OCI-LY7 (cell line): Measurements from ENCODE around the gene IRGC. TPM values are rescaled to one million over a fixed set of nuclear protein-coding genes. Genes with fewer than 3 reads are reported as not detected.

ENCODE experiments used
- BruUV-seq: library from RNA; stranded (reverse); fragments of 400-500 nt; replicated peaks from 2 replicates; lab custom pipeline; 2021; lab: Mats Ljungman, UMichigan
- CTCF ChIA-PET: fragments of 300-600 bp; sonication (Branson Sonifier 250); formaldehyde crosslinking; loops from one replicate; lab custom pipeline; 2022; ENCODE audit warnings: antibody characterized with exemption; ENCODE audit not compliant: unreplicated experiment; lab: Charles Lee
- POLR2A ChIA-PET: fragments of 300-600 bp; sonication (Branson Sonifier 250); formaldehyde crosslinking; loops from one replicate; lab custom pipeline; 2022; ENCODE audit warnings: antibody characterized with exemption; lab: Charles Lee
- DNase-seq: peaks from one replicate; pipeline ENCODE4 v3.0.0-alpha.2; 2015; ENCODE audit warnings: low spot score
- H2AFZ ChIP-seq: fragments of 200-600 bp; sonication (generic), shearing (Covaris generic); 2 replicates; pipeline ENCODE4 v1.6.1; 2014; ENCODE audit warnings: mild to moderate bottlenecking, antibody characterized with exemption, low read length, moderate library complexity
- H3K27ac ChIP-seq: fragments of 200-600 bp; sonication (generic); 2 replicates; pipeline ENCODE4 v1.5.1; 2014; ENCODE audit warnings: mixed run types, low read depth, mild to moderate bottlenecking, moderate library complexity, low read length, inconsistent platforms; ENCODE audit not compliant: poor library complexity, severe bottlenecking
- H3K36me3 ChIP-seq: fragments of 200-600 bp; sonication (generic); 2 replicates; pipeline ENCODE4 v1.6.1; 2014; ENCODE audit warnings: mild to moderate bottlenecking, antibody characterized with exemption, low read length, moderate library complexity, mixed read lengths; ENCODE audit not compliant: insufficient read depth
- H3K4me1 ChIP-seq: fragments of 200-600 bp; sonication (generic); 2 replicates; pipeline ENCODE4 v1.5.1; 2014; ENCODE audit warnings: mild to moderate bottlenecking, low read length; ENCODE audit not compliant: insufficient read depth, poor library complexity, severe bottlenecking
- H3K4me2 ChIP-seq: fragments of 200-600 bp; sonication (generic); 2 replicates; pipeline ENCODE4 v1.6.1; 2014; ENCODE audit warnings: mild to moderate bottlenecking, low read length
- H3K4me3 ChIP-seq: fragments of 200-600 bp; sonication (generic); 2 replicates; pipeline ENCODE4 v1.5.1; 2014; ENCODE audit warnings: mild to moderate bottlenecking, low read depth, low read length; ENCODE audit not compliant: poor library complexity, severe bottlenecking
- H3K79me2 ChIP-seq: fragments of 200-600 bp; sonication (generic); 2 replicates; pipeline ENCODE4 v1.6.1; 2016; ENCODE audit warnings: low read depth, mild to moderate bottlenecking, low read length, moderate library complexity, mixed read lengths; ENCODE audit not compliant: insufficient read depth
- H3K9me2 ChIP-seq: fragments of 200-600 bp; sonication (generic); 2 replicates; pipeline ENCODE4 v1.6.1; 2016; ENCODE audit warnings: mild to moderate bottlenecking, low read length, mixed read lengths; ENCODE audit not compliant: insufficient read depth
- H3K9me3 ChIP-seq: fragments of 200-600 bp; sonication (generic); 2 replicates; pipeline ENCODE4 v1.6.1; 2014; ENCODE audit warnings: mild to moderate bottlenecking, mixed run types, low read length, mixed read lengths
- H4K20me1 ChIP-seq: fragments of 200-600 bp; sonication (generic); 2 replicates; pipeline ENCODE4 v1.6.1; 2014; ENCODE audit warnings: mild to moderate bottlenecking, antibody characterized with exemption, low read length, moderate library complexity, mixed read lengths; ENCODE audit not compliant: insufficient read depth
- CTCF ChIP-seq: fragments of 200-600 bp; sonication (generic); conservative IDR thresholded peaks from 2 replicates; pipeline ENCODE4 v1.5.1; 2014; ENCODE audit warnings: mild to moderate bottlenecking, antibody characterized with exemption, low read length, moderate library complexity, mixed read lengths
- EZH2phosphoT487 ChIP-seq: fragments of 200-600 bp; sonication (generic); IDR thresholded peaks from 2 replicates; pipeline ENCODE4 v1.6.1; 2018; ENCODE audit warnings: low read depth, borderline replicate concordance, mild to moderate bottlenecking, mixed run types, antibody characterized with exemption, low read length, moderate library complexity, mixed read lengths
- intact Hi-C: fragments of 100-400 bp; cut with micrococcal nuclease; formaldehyde crosslinking; loops from one replicate; pipeline ENCODE4 v1.10.0; 2022; ENCODE audit not compliant: unreplicated experiment
- total RNA-seq, 2 experiments: library from RNA; depleted of rRNA in 1 of 2; stranded (reverse); fragments of >200 nt in 1 of 2; shearing (Covaris generic) in 1 of 2; gene quantifications; 2 replicates each; pipeline ENCODE4 v1.2.3, GENCODE V29; 2014 to 2022

Gene IRGC
- total RNA-seq, 2 experiments from 2014 or later, result not detected

- DNase-seq, result no peak
- Histone ChIP-seq H2AFZ (no peak overlapping the region), H3K9me3 (0 out of 2 replicates have a peak, but pooled peaks cover 2% of the 10 kb centered on the region), H3K4me2 (no peak overlapping the region), H3K4me1 (no peaks in the 10 kb centered on the region), H3K27ac (no peak overlapping the region), H3K9me2 (no peaks in the 10 kb centered on the region), H3K79me2 (no peaks in the 10 kb centered on the region), H4K20me1 (no peaks in the 10 kb centered on the region), H3K36me3 (no peaks in the 10 kb centered on the region), H3K4me3 (no peak overlapping the region)
- TF ChIP-seq CTCF (no peak), EZH2phosphoT487 (no peak)
- intact Hi-C loops, result no loop called here
- ChIA-PET POLR2A (no interaction called here), CTCF (no interaction called here)
- BruUV-seq, result no TSS peak
These were observed 11.7 kb upstream of the IRGC start for GRCh38 chr19:43704002-43704705.

GRCh38 chr19:43705729-43706128, 10.1 kb upstream of the IRGC start:
- Histone ChIP-seq H3K36me3 (no peaks in the 10 kb centered on the region), H2AFZ (no peak overlapping the region), H3K9me3 (0 out of 2 replicates have a peak, but pooled peaks cover 2% of the 10 kb centered on the region), H3K9me2 (no peaks in the 10 kb centered on the region), H3K27ac (no peak overlapping the region), H3K4me3 (no peak overlapping the region), H4K20me1 (no peaks in the 10 kb centered on the region), H3K79me2 (no peaks in the 10 kb centered on the region), H3K4me2 (no peak overlapping the region), H3K4me1 (no peaks in the 10 kb centered on the region)
- DNase-seq, result no peak
- CTCF ChIA-PET, result no interaction called here
- POLR2A ChIA-PET, result no interaction called here
- no TSS peak for BruUV-seq
- intact Hi-C loops, result no loop called here
- TF ChIP-seq CTCF (no peak), EZH2phosphoT487 (no peak)

GRCh38 chr19:43707158-43707712, 8.6 kb upstream of the IRGC start:
- no peak for DNase-seq
- H2AFZ ChIP-seq, result no peak overlapping the region
- no peaks in the 10 kb centered on the region for H4K20me1 ChIP-seq
- H3K79me2 ChIP-seq, result no peaks in the 10 kb centered on the region
- CTCF ChIA-PET, result no interaction called here
- H3K4me3 ChIP-seq, result no peak overlapping the region
- H3K9me2 ChIP-seq, result no peaks in the 10 kb centered on the region
- TF ChIP-seq EZH2phosphoT487, result no peak
- TF ChIP-seq CTCF, result no peak
- no peaks in the 10 kb centered on the region for H3K36me3 ChIP-seq
- POLR2A ChIA-PET, result no interaction called here
- no TSS peak for BruUV-seq
- intact Hi-C loops, result no loop called here
- no peak overlapping the region for H3K27ac ChIP-seq
- H3K4me1 ChIP-seq, result no peaks in the 10 kb centered on the region
- H3K4me2 ChIP-seq, result no peak overlapping the region
- H3K9me3 ChIP-seq, result 0 out of 2 replicates have a peak, but pooled peaks cover 2% of the 10 kb centered on the region
